Measurements from ENCODE around the gene ODF2.
"Not testable (repeated sequence)": the region's sequence is repeated elsewhere in the genome, so short reads cannot be mapped to it uniquely, and the experiment has no call there.

ODF2 gene

DNA sequence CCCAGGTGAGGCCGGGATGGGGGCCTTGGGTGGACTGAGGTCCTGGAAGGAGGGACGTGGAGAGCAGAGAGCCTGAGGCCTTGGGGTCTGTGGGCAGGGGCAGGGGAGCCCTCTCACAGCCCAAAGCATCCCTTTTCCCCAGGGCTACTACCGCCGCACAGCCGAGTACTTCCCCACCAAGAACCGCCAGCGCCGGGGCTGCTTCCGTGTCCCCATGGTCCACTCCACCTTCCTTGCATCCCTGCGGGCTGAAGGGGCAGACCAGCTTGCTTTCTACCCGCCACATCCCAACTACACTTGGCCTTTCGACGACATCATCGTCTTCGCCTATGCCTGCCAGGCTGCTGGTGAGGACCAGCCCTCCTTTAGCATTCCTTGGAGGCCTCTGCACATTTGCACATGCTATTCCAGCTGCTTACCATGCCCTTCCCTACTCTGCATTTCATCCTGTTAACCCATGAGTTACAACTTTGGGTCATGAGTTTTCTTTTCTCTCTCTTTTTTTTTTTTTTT is 31.5 kb upstream of the ODF2 start:
- DNase-seq (ENCODE audit: low spot score), result no peak

DNA sequence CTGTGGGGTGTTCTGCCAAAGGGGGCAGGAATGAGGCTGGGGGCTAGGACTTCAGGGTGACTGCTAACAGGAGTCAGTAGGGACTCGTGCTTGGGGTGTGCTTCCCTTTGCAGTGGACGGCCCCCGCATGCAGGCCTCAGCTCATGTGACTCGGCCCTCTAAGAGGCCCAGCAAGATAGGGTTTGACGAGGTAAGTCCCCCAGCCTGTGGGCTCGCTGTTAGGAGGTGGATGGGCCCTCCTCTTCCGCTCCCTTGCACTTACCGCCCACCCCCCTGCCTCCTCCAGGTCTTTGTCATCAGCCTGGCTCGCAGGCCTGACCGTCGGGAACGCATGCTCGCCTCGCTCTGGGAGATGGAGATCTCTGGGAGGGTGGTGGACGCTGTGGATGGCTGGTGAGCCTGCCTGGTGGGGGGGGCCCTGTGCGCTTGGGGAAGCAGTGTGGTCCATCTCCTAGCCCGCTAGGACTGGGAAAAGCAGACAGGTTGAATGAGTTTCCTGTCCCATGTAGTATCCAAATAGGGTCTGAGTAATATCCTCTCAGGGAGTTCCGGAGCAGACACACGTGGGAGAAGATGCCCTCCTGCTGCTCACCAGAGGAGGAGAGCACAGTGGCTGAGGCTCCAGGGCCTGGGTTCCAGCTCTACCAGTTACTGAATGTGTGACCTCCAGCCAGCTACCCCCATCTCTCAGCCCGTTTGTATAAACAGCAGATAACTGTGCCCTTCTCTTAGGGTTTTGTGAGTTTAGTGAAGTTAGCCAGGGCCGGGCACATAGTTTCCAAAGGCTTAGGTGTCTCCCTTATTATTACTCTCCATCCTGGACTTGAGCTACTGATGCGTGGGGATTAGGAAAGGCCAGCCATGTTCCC is 26.9 kb upstream of the ODF2 start:
- DNase-seq (ENCODE audit: low spot score), result peak; percentile 3

DNA sequence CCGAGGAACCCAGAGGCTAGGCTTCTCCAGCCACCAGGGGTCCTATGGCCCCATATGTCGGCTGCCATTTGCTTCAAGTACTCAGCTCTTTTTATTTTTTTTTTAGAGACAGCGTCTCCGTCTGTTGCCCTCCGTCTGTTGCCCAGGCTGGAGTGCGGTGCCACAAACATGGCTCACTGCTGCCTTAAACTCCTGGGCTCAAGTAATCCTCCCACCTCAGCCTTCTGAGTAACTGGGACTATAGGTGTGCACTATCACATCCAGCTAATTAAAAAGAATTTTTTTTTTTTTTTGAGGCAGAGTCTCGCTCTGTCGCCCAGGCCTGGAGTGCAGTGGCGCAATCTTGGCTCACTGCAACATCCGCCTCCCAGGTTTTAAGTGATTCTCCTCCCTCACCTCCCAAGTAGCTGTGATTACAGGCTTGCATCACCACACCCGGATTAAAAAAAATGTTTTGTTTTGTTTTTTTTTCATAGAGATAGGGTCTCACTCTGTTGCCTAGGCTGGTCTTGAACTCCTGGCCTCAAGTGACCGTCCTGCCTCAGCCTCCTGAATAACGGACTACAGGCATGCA is 26.2 kb upstream of the ODF2 start:
- peak; percentile 12 for DNase-seq (ENCODE audit: low spot score)

DNA sequence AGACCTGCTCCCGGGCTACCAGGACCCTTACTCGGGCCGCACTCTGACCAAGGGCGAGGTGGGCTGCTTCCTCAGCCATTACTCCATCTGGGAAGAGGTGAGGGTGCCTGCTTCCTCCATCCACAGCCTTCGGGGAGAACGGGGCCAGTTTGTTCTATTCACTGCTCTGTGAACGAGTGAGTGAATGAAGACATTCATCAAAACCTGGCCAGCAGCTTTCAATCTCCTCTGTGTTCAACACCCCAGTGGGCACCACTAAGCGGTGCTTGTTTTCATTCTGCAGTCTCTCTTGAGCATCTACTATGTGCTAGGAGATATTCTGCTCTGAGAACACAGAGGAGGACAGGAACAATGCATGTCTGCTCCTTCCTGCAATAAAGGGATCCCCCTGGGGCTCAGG is 24.6 kb upstream of the ODF2 start:
- peak; percentile 3 for DNase-seq (ENCODE audit: low spot score)

DNA sequence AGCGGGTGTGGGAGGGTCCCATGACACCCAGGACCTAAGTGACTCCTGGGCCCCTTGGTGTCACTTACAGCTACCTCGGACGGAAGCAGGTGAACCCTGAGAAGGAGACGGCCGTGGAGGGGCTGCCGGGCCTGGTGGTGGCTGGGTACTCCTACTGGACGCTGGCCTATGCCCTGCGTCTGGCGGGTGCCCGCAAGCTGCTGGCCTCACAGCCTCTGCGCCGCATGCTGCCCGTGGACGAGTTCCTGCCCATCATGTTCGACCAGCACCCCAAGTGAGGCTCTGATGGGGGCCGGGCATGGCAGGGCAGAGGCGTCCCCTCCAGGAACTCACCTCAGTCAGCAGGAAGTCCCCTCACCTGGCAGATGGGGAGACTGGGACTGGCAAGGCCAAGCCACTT is 21.5 kb upstream of the ODF2 start:
- no peak for DNase-seq (ENCODE audit: low spot score)

DNA sequence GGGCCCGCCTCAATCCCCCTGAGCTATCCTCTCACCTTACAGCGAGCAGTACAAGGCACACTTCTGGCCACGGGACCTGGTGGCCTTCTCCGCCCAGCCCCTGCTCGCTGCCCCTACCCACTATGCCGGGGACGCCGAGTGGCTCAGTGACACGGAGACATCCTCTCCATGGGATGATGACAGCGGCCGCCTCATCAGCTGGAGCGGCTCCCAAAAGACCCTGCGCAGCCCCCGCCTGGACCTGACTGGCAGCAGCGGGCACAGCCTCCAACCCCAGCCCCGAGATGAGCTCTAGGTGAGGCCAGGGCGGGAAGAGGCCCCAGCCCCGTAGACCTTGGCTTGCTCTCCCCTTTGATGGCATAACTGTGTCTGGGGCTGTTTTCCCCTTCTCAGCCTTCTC is 20.2 kb upstream of the ODF2 start:
- no peak for DNase-seq (ENCODE audit: low spot score)

DNA sequence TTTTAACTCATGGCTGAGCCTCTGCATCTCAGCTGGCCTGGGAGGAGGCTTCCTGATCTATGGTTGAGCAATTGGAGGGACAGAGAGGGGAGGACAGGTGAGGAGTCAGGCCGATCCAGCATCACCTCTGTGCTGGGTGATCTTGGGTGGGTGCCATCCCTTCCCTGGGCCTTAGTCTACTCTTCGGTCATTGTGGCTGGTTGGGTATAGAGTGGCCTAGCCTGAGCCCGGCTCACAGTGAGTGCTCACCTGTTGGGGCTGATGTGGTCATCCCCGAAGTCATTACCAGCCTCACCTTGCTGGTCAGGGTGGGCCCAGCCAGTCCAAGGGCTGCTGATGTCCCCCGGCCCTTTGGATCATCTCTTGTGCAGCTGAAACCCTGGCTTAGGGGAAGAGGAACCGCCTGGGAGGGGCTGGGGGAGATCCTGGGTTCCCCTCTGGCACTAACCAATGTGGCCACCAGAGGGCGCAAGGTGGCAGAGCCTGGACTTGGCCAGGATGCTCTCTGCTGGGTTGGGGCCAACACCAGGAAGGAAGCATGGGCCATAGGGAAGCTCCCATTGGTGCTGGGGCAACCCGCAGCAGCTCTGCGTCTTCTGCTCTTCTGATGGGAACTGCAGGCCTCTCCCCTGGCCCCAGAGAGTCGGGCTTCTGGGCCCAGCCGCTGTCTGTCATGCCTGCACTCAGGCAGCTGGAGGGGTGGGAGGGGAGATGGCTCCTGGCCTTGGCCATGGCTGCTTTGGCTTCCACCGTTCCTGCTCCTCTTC is 17.3 kb upstream of the ODF2 start:
- peak; percentile 95 for DNase-seq (ENCODE audit: low spot score)

DNA sequence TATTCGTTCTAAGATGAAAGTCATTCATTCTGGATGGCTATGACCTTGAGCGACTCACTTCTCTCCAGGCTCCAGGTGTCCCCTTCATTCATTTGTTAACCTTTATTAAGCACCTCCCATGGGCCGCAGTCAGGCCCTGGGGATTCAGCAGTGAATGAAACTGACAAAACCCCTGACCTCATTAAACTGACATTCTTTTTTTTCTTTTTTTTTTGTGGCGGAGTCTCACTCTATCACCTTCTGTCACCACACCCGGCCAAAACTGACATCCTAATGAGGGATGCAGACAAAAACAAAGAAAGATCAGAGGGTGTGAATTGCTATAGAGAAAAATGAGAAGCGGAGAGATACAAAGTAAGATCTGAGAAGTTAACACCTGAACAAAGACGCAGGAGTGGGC is 16.5 kb upstream of the ODF2 start:
- DNase-seq (ENCODE audit: low spot score), result no peak

DNA sequence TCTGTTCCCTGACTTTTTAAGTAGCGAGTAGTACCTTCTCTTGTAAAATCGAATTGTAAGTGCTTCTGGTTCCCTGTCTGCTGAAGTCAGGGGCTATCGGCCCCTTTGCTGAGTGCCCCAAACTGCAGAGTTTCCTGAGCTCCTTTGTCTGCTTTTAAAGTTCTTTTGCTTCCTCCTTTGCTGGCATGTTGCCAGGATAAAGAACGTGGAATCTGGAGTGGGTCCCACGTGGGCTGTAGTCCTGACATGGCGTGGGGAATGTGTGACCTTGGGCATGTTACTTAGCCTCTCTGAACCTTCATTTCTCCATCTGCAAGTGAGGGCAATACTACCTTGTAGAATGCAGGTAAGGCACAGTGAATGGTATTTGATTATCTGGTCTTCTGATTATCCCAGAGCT is 13.7 kb upstream of the ODF2 start:
- DNase-seq (ENCODE audit: low spot score), result no peak

DNA sequence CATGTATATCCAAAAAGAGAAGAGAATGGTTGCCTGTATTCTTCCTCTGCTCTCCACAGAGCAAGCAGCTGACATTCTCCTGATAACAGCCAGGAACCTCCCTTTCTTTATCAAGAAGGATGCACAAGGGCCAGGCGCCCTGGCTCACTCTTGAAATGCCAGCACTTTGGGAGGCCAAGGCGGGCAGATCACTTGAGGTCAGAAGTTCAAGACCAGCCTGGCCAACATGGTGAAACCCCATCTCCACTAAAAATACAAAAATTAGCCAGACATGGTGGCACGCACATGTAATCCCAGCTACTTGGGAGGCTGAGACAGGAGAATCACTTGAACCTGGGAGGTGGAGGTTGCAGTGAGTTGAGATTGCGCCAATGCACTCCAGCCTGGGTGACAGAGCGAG is 9.3 kb upstream of the ODF2 start:
- not testable (repeated sequence) for DNase-seq (ENCODE audit: low spot score)

DNA sequence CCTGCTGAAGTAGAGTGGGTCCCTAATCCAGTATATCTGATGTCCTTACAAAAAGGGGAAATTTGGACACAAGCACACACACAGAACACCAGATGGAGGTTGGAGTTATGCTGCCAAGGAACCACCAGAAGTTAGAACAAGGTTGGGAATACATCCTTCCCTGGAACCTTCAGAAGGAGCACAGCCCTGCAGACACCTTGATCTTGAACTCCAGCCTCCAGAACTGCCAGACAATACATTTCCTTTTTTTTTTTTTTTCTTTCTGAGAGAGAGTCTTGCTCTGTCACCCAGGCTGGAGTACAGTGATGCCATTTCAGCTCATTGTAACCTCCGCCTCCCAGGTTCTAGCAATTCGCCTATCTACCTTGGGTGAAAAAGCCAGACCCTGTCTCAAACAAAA is 7.1 kb upstream of the ODF2 start:
- no peak for DNase-seq (ENCODE audit: low spot score)

DNA sequence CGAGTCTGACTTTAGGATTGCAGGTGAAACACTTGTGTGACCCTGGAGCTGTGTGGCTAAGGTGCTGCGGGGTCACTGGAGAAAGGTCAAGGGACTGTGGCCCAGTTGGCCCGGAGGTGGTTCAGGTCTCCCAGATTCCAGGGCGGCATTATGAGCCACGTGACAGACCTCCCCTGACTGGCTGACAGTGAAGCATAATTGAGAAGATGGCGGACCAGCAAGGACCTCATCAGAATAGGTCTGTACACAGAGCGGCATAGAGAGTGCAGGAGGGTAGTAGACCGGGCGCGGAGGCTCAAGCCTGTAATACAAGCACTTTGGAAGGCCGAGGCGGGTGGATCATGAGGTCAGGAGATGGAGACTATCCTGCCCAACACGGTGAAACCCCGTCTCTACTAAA is 815 bp upstream of the ODF2 start:
- DNase-seq (ENCODE audit: low spot score), result peak; percentile 49

DNA sequence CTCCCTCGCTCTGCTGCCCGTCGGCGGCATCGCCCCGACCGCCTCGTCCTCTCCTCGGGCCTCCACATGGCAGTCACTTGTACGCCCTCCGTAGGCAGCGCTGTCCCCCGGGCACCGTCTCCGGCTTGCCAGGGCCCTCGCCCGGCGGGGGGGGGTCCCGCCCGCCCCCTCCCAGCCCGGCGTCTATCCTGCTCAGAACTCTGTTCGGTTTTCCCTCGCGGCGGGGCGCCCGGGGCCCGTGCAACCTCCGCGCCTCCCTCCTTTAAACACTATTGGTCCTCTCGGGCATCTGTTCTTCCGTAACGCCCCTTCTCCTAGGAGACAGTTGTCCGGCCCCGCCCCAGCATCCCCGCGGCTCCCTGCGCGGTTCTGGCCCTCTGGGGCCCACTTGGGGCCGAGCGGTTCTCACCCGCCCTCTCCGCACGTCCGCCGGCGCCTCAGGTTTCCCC is 831 bp downstream of the ODF2 start:
- peak; percentile 80 for DNase-seq (ENCODE audit: low spot score)

DNA sequence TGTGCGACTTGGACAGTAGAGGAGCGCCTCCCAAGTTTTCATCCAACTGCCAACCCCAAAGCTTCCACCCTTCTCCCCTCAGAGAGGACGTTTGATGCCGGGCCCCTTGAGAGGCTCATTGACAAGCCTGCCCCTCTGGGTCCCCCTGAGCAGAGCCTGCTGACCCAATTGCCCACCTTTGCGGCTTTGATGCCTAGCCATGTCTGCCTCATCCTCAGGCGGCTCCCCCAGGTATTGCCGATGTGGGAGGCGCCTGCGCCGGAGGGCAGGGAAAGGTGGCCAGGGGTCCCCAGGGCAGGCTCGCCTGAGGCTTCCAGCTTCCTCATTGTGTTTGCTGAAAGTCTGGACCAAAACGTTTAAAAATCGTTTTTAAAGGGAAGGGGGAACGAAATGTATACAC is 1.4 kb downstream of the ODF2 start:
- no peak for DNase-seq (ENCODE audit: low spot score)

DNA sequence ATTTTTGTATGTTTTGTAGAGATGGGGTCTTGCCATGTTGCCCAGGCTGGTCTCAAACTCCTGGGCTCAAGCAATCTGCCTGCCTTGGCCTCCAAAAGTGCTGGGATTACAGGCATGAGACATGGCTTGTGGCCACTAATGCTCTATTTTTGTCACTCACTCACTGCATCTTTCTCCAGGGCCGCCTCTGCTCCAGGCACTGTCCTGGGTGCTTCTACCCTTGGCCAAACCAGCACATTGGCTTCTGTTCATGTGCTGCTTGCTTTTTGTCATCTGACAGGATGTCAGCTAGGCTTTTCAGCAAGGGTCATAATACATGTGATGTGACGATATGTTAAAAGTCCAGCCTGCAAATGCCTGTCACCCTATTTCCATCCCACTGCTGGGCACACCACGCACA is 3.2 kb downstream of the ODF2 start:
- no peak for DNase-seq (ENCODE audit: low spot score)

DNA sequence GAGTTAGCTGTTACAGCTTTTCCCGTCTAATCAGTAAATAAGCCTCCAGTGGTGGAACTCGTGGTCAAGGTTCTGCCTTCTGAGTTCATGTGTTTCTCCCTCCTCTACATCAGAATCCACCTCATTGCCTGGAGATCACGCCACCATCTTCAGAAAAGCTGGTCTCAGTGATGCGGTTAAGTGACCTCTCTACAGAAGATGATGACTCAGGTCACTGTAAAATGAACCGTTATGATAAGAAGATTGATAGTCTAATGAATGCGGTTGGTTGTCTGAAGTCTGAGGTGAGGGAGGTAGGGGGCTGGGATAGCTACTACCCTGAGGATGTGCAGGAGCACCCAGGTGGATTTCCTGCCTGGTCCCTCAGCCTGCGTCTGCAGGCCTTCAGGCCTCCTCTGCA is 13.3 kb downstream of the ODF2 start:
- no peak for DNase-seq (ENCODE audit: low spot score)

DNA sequence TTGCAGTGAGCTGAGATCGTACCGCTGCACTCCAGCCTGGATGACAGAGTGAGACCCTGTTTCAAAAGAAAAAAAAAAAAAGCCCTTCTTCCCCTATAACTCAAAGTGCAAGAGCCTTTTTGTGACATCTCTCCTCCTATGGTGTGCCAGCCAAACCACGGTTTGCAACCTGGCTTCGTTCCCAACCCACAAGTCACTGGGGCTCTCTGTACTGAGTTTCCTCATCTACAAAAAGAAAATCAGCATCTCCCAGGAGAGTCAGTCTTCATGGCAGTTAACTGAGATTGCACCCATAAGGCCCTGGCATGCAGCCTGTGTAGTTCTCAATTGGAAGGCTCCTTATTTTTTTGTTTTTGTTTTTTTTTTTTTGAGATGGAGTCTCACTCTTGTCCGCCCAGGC is 14.8 kb downstream of the ODF2 start:
- no peak for DNase-seq (ENCODE audit: low spot score)

DNA sequence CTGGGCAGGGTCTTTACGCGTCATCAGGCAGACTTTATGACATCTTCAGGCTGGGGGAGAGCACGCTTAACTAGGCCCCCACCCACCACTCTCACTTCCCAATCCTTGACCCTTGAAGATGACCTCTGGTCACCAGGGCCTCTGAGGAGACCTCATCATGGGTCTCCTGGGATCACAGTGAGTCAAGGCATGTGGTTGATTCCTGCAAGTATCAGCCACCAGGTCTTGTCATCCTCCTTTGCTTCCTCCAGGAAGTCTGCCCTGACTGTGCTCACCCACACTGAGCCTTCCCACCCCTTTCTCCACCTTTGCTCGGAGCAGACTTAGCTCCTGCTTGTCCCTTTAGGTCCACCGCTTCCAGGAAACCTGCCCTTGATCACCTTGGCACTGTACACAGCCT is 17.3 kb downstream of the ODF2 start:
- no peak for DNase-seq (ENCODE audit: low spot score)

DNA sequence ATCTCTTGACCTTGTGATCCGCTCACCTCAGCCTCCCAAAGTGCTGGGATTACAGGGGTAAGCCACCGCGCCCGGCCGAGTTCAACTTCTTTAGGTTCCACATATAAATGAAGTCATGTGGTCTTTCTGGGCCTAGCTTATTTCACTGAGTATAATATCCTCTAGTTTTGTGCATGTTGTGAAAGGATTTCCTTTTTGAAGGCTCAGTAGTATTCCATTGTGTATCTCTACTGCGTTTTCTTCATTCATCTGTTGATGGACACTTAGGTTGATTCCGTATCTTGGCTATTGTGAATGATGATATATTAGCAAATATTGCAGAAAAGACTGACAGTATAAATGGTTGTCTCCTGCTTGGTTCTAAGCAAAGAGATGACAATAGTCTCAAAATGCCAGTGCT is 20.1 kb downstream of the ODF2 start:
- DNase-seq (ENCODE audit: low spot score), result no peak

DNA sequence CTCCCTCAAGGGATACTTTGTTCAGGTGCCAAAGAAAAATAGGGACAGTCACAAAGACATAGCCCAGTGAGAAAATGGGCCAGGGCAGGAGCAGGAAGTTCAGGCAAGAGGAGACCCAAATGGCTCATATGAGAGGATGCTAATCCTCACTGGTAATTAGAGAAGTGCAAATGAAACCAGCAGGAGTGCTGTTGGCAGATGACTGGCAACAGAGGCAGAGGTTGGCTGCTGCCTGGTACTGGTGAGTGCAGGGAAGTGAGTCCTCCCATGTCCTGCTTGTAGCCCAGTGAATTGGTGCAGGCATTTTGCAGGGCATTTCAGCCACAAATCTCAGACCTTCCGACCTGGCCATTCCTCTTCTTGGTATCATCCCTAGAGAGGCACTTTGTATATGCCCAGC is 23.5 kb downstream of the ODF2 start:
- DNase-seq (ENCODE audit: low spot score), result no peak

DNA sequence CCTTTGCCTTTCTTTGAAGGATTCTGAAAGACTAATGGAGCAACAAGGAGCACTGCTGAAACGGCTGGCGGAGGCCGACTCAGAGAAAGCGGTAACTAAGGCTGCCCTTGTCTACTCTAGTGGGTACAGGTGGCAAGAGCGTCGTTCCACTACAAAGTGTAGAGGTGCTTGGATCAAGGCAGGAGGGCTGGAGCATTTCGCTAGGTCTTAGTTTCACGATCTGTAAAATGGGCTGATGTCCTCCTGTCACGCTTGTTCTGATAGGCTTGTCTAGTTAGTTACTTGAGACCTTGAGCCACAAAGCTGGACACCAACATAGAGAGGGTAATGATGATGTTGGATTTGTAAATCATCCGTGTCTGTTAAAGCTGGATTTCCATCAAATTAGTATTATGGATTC is 25.8 kb downstream of the ODF2 start:
- no peak for DNase-seq (ENCODE audit: low spot score)

DNA sequence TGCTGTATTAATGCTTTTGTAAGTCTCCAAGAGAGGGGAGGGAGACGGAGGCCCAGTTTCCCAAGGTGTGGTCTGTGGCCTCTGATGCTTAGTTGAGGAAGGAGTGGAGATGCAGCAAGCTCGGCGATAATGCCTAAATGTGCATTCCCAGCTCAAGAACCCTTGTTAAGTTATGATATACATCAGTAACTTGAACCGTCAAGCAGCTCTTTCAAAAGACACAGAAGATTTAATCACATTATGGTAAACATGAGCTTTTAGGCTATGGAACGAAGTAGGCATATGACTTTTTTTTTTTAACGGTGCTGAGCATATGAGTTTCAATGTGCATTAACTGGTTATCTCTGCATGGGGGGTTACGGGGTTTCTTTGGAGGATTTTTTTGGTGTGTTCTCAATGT is 26.4 kb downstream of the ODF2 start:
- DNase-seq (ENCODE audit: low spot score), result no peak
